Activated naive CD4-positive, alpha-beta T cell treated with anti-CD3 and anti-CD28 coated beads, Interleukin-2, amount 50 U/mL, for 24 hours (primary cell): ENCODE data around the gene SMIM14.
"Not testable (repeated sequence)": the region's sequence is repeated elsewhere in the genome, so short reads cannot be mapped to it uniquely, and the experiment has no call there.

Experiments
- H3K27ac Mint-ChIP-seq: one replicate; pipeline ENCODE4 v1.8.0; 2021; ENCODE audit warnings: mild to moderate bottlenecking, mixed read lengths
- H3K27me3 Mint-ChIP-seq: one replicate; pipeline ENCODE4 v1.8.0; 2021; ENCODE audit warnings: mixed read lengths
- H3K36me3 Mint-ChIP-seq: one replicate; pipeline ENCODE4 v1.8.0; 2021; ENCODE audit warnings: mixed read lengths
- H3K4me1 Mint-ChIP-seq: one replicate; pipeline ENCODE4 v1.8.0; 2021; ENCODE audit warnings: mixed read lengths
- H3K4me3 Mint-ChIP-seq: one replicate; pipeline ENCODE4 v1.8.0; 2021; ENCODE audit warnings: mild to moderate bottlenecking, mixed read lengths
- H3K9me3 Mint-ChIP-seq: one replicate; pipeline ENCODE4 v1.8.0; 2021; ENCODE audit warnings: mixed read lengths

The SMIM14 gene

GRCh38 chr4:39539089-39539611 is 99.5 kb downstream of the SMIM14 start:
- Mint-ChIP-seq H3K27me3 (no peaks in the 10 kb centered on the region), H3K4me3 (no peak overlapping the region), H3K36me3 (no peaks in the 10 kb centered on the region), H3K9me3 (no peaks in the 10 kb centered on the region), H3K4me1 (no peaks in the 10 kb centered on the region), H3K27ac (no peak overlapping the region)

DNA sequence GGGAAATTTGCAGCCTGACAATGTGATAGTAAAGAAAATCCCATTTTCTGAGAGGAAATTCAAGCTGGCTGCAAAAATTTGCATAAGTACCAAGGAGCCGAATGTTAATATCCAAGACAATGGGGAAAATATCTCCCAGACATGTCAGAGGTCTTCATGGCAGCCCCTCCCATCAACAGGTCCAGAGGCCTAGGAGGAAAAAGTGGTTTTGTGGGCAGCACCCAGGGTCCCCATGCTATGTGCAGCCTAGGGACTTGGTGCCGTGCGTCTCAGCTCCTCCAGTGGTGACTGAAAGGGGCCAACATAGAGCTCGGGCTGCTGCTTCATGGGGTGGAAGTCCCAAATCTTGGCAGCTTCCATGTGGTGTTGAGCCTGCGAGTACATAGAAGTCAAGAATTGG is 105.1 kb downstream of the SMIM14 start:
- Mint-ChIP-seq H3K27ac (no peak overlapping the region), H3K36me3 (peaks cover 20% of the 10 kb centered on the region), H3K27me3 (no peaks in the 10 kb centered on the region), H3K4me3 (no peak overlapping the region), H3K9me3 (peaks cover 16% of the 10 kb centered on the region), H3K4me1 (no peaks in the 10 kb centered on the region)

- not testable (repeated sequence) for H3K4me1 Mint-ChIP-seq, H3K27me3 Mint-ChIP-seq, H3K4me3 Mint-ChIP-seq
- H3K36me3 Mint-ChIP-seq, result peaks cover 20% of the 10 kb centered on the region
- H3K9me3 Mint-ChIP-seq, result peaks cover 16% of the 10 kb centered on the region
- peak overlapping the region; percentile 36 for H3K27ac Mint-ChIP-seq
These were observed 106.4 kb downstream of the SMIM14 start for GRCh38 chr4:39532237-39532636.

DNA sequence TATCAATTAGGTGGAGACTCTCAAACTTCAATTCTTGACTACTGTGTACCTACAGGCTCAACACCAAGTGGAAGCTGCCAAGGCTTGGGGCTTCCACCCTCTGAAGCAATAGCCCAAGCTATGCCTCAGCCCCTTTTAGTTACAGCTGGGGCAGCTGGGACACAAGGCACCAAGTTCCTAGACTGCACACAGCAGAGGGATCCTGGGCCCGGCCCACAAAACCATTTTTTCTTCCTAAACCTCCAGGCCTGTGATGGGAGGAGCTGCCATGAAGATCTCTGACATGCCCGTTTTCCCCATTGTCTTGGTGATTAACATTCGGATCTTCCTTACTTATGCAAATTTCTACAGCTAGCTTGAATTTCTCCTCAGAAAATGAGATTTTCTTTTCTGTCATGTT is 108.0 kb downstream of the SMIM14 start:
- Mint-ChIP-seq H3K4me3 (no peak overlapping the region), H3K9me3 (peaks cover 16% of the 10 kb centered on the region), H3K36me3 (peaks cover 20% of the 10 kb centered on the region), H3K4me1 (peaks cover 16% of the 10 kb centered on the region), H3K27me3 (no peaks in the 10 kb centered on the region), H3K27ac (no peak overlapping the region)

GRCh38 chr4:39529534-39529933 is 109.1 kb downstream of the SMIM14 start:
- peaks cover 17% of the 10 kb centered on the region for H3K4me1 Mint-ChIP-seq
- peaks cover 20% of the 10 kb centered on the region for H3K36me3 Mint-ChIP-seq
- H3K27me3 Mint-ChIP-seq, result no peaks in the 10 kb centered on the region
- peaks cover 16% of the 10 kb centered on the region for H3K9me3 Mint-ChIP-seq
- H3K27ac Mint-ChIP-seq, result no peak overlapping the region
- no peak overlapping the region for H3K4me3 Mint-ChIP-seq

GRCh38 chr4:39528061-39528465 is 110.6 kb downstream of the SMIM14 start:
- Mint-ChIP-seq H3K4me1 (peaks cover 17% of the 10 kb centered on the region), H3K27me3 (no peaks in the 10 kb centered on the region), H3K36me3 (peaks cover 20% of the 10 kb centered on the region), H3K27ac (peak overlapping the region; percentile 74), H3K9me3 (peaks cover 16% of the 10 kb centered on the region), H3K4me3 (peak overlapping the region; percentile 98)

DNA sequence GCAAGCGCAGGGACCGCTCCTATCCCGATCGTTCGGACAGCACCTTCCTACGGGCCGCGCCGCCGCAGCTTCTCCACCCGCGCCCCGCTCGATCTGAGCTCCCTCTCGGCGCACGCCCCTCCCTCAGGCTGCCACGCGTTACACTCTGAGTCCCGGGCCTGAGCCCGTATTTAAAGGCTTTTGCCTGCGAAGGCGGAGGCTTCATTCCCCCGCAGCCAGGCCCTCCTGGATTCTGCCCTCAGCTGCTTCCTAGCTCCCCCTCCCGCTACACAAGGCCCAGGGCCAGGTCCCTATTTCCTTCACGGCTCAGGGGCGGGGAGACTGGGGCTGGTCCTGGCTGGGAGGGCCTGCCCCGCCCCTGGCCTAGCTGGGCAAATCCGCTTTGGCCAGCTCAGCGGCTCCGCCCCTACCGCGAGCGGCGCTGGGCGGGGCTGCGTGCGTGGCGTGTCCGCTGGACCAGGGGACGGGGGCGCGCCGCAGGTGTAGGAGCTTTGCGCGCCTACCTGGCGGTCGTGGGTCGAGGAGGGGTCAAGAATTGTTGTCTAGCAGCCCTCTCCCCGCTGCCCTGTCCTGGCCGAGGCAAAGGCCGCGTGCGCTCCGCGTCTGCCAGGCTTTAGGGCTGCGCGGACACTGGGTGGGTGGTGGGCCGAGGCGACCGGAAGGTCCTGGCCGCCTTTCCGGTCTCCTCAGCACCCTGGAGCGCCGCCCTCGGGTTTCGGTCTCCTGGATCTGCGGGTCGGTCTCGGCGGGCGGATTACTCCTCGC is 111.2 kb downstream of the SMIM14 start, which contains the start of gene UGDH:
UGDH (minus strand) TSS at position 144 of the 765 bp plus-strand sequence. CDS start 5,927 bp downstream, outside the sequence.
- Mint-ChIP-seq H3K27ac (peak within 1 kb of the TSS; percentile 91), H3K36me3 (peaks cover 18% of the 10 kb centered on the region), H3K4me1 (peaks cover 17% of the 10 kb centered on the region), H3K27me3 (no peaks in the 10 kb centered on the region), H3K9me3 (peaks cover 11% of the 10 kb centered on the region), H3K4me3 (peak within 1 kb of the TSS; percentile 98)

GRCh38 chr4:39526765-39527295 is 111.8 kb downstream of the SMIM14 start:
- no peaks in the 10 kb centered on the region for H3K27me3 Mint-ChIP-seq
- peaks cover 17% of the 10 kb centered on the region for H3K4me1 Mint-ChIP-seq
- H3K9me3 Mint-ChIP-seq, result peaks cover 7% of the 10 kb centered on the region
- peaks cover 13% of the 10 kb centered on the region for H3K36me3 Mint-ChIP-seq
- peak overlapping the region; percentile 98 for H3K4me3 Mint-ChIP-seq
- H3K27ac Mint-ChIP-seq, result peak overlapping the region; percentile 88

- Mint-ChIP-seq H3K9me3 (peaks cover 3% of the 10 kb centered on the region), H3K27me3 (no peaks in the 10 kb centered on the region), H3K36me3 (peaks cover 6% of the 10 kb centered on the region), H3K27ac (peak overlapping the region; percentile 88), H3K4me1 (peaks cover 17% of the 10 kb centered on the region), H3K4me3 (peak overlapping the region; percentile 98)
These were observed 112.6 kb downstream of the SMIM14 start for GRCh38 chr4:39525822-39526690.

- Mint-ChIP-seq H3K27me3 (no peaks in the 10 kb centered on the region), H3K27ac (no peak overlapping the region), H3K36me3 (no peaks in the 10 kb centered on the region), H3K4me3 (no peak overlapping the region), H3K9me3 (no peaks in the 10 kb centered on the region), H3K4me1 (peaks cover 17% of the 10 kb centered on the region)
These were observed 114.3 kb downstream of the SMIM14 start for GRCh38 chr4:39524161-39524957.

DNA sequence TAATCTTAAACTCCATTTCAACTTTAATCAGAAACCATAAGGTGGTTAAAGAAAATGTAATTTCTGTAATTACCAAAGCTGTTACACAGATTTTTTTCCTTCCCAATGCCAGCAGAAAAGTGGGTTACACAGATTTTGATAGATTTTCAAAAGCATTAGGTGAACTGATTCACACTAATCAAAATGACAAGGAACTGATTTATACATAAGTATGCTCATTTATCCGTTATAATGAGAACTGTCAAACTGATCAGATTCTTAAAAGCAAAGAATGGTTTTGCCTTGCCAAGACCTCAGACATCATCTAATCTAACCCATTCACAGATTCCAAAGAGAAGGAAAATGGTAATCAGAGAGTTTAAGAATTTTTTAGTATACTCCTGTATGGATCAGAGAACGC is 116.6 kb downstream of the SMIM14 start:
- Mint-ChIP-seq H3K27me3 (no peaks in the 10 kb centered on the region), H3K27ac (no peak overlapping the region), H3K4me1 (peaks cover 11% of the 10 kb centered on the region), H3K36me3 (no peaks in the 10 kb centered on the region), H3K9me3 (no peaks in the 10 kb centered on the region), H3K4me3 (no peak overlapping the region)

- H3K9me3 Mint-ChIP-seq, result no peaks in the 10 kb centered on the region
- H3K4me3 Mint-ChIP-seq, result no peak overlapping the region
- H3K4me1 Mint-ChIP-seq, result peaks cover 8% of the 10 kb centered on the region
- no peaks in the 10 kb centered on the region for H3K36me3 Mint-ChIP-seq
- no peaks in the 10 kb centered on the region for H3K27me3 Mint-ChIP-seq
- H3K27ac Mint-ChIP-seq, result no peak overlapping the region
These were observed 117.3 kb downstream of the SMIM14 start for GRCh38 chr4:39521253-39521919.

- H3K4me1 Mint-ChIP-seq, result no peaks in the 10 kb centered on the region
- no peaks in the 10 kb centered on the region for H3K36me3 Mint-ChIP-seq
- no peak overlapping the region for H3K27ac Mint-ChIP-seq
- H3K4me3 Mint-ChIP-seq, result no peak overlapping the region
- H3K27me3 Mint-ChIP-seq, result no peaks in the 10 kb centered on the region
- no peaks in the 10 kb centered on the region for H3K9me3 Mint-ChIP-seq
These were observed 120.2 kb downstream of the SMIM14 start for GRCh38 chr4:39518484-39518883.

GRCh38 chr4:39516407-39516966 is 122.2 kb downstream of the SMIM14 start:
- no peak overlapping the region for H3K27ac Mint-ChIP-seq
- H3K4me3 Mint-ChIP-seq, result no peak overlapping the region
- peaks cover 3% of the 10 kb centered on the region for H3K36me3 Mint-ChIP-seq
- no peaks in the 10 kb centered on the region for H3K27me3 Mint-ChIP-seq
- H3K9me3 Mint-ChIP-seq, result no peaks in the 10 kb centered on the region
- H3K4me1 Mint-ChIP-seq, result no peaks in the 10 kb centered on the region
